NCI-H748 treated with DMSO at 0.1 percent for 48 hours (cell line): Measurements from ENCODE around the gene TRAFD1.

Experiments
- DNase-seq: peaks from one replicate; lab custom pipeline; 2025; lab: John Stamatoyannopoulos, UW

Gene TRAFD1

DNA sequence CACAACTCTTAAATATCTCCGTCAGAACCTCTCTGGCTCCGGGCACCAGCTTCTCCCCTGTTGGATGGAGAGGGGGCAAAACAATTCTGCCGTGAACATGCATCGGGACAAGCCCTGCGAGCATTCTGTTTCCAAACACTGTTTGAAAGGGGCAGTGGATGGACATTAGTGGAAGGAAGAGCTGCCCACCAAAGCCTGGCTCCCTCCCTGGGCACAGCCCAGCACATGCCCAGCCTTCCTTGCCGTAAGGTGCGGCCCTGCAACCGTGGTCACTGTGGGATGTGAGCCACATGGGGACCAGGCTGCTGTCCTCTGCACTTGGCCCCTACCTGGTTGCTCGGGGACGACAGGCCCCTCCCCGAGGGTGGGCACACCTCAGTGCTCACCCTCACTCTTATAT, 54.0 kb downstream of the TRAFD1 start:
- no peak for DNase-seq

DNA sequence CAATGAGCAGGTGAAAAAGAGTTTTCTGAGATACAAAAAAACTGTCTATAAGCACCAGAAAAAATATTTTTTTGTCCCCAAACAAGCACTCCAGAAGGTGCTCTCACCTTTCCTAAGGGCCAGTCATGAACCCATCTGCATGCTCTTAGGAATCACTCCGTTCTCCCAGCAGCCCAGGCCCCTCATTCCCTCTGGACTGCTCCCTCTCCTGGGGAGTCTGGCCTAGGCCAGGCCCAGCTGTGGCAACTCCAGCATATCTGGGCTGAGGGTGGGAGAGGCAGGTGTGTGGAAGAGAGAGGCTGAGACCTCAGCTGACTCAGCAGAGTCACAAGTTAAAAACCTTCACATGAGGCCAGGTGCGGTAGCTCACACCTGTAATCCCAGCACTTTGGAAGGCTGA, 54.6 kb downstream of the TRAFD1 start:
- DNase-seq: no peak

- DNase-seq: no peak
These were observed 55.1 kb downstream of the TRAFD1 start for GRCh38 chr12:112180422-112180821.

- DNase-seq: no peak
These were observed 57.1 kb downstream of the TRAFD1 start for GRCh38 chr12:112182499-112182898.

DNA sequence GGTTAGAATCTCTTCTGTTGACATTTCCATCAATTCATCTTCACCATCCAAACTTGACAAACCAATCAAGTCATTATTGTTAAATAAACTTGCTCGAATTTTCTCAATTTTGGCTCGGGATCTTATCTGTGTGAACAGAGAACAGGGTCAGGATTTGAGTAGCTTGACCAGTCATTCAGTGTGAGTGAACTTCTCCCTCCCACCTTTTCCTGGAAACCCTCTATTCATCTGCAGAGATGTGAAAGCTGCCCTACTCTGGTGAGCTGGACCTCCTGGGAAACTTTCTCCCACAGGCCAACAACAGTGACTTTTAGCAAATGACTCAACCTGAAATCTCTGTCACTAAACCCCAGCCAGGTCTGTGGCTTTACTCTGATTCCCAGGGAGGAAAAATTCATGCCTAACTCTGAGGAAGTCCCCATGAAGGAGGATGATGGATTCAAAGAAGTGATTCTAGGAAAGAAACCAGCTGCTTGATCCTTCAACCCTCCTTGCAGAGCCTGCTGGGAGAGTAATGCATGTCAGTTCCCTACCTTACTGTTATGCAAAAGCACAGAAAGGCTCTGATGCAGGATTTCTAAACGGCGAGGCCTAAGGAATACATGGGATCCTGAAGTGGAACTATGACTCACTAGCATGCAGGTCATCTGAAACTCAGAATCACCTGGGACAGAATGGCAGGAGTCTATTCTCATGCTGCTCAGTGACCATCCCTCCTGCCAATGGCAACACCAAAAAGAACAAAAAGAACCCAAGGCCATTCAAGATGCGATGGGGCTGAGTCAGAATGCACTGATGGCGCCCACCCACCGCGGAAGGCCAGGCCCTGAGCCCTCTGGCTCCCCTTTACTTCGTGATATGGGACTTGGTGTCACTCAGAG, 58.0 kb downstream of the TRAFD1 start:
- no peak for DNase-seq

DNA sequence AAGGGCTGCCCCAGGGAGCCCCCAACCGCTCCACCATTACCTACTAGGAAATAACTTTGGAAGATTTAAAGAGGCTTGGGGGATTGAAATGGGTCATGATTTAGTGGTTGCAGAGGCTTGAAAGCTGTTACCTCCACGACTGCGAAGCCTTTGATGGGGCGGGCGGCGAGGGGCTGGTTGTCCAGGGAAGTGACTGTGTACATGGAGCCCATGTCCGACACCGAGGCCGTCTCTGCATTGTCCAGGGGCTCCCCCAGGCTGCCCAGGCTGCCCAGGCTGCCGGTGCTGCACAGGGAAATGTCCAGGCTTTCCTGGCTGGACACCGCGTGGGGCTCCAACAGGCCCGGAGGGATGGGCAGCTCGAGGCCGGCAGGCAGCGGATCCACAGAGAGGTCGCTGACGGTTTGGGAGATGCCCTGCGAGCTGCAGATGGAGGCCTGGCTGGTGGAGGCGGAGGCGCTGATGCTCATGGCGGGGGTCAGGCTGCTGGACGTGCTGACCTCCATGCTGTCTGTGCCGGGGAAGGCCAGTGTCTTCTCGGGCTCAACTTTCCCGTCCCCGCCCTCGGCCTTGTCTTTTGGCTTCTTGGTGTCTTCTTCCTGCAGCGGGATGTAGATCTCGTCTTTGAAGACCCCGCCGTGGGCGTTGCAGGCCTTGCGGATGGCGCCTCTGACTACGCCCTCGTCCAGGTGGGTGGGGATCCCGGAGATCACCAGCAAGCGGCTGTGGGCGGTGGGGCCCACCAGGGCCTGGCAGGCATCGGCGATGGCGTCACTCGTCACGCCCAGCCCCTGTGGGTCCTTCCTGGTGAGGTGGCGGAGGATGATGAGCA, 58.9 kb downstream of the TRAFD1 start:
- no peak for DNase-seq

- no peak for DNase-seq
These were observed 59.9 kb downstream of the TRAFD1 start for GRCh38 chr12:112185093-112185923.

DNA sequence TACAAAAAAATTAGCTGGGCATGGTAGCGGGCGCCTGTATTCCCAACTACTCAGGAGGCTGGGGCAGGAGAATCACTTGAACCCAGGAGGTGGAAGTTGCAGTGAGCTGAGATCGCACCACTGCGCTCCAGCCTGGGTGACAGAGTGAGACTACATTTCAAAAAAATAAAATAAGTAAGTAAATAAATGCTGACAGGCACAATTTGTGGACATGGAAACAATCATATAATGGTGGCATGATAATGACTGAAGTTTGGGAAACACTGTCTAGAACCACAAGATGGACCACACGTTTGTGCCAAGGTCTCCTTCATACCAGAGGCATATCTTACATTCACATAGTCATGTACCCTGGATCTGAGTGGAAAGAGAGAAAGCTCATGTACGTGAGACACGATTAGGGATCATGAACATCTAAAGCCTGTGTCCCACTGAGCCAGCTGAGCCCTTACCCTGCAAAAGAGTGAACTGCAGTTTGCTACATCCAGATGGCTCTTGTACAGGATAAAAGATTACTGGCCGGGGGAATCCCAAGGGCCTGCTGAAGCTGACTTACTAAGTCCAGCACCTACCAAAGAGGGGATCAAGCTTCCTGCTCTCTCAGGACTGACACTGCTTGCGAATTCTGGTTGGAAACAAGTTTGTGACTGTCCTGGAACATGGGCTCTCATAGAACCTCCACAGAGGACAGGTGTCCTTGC, 62.9 kb downstream of the TRAFD1 start:
- DNase-seq: no peak

DNA sequence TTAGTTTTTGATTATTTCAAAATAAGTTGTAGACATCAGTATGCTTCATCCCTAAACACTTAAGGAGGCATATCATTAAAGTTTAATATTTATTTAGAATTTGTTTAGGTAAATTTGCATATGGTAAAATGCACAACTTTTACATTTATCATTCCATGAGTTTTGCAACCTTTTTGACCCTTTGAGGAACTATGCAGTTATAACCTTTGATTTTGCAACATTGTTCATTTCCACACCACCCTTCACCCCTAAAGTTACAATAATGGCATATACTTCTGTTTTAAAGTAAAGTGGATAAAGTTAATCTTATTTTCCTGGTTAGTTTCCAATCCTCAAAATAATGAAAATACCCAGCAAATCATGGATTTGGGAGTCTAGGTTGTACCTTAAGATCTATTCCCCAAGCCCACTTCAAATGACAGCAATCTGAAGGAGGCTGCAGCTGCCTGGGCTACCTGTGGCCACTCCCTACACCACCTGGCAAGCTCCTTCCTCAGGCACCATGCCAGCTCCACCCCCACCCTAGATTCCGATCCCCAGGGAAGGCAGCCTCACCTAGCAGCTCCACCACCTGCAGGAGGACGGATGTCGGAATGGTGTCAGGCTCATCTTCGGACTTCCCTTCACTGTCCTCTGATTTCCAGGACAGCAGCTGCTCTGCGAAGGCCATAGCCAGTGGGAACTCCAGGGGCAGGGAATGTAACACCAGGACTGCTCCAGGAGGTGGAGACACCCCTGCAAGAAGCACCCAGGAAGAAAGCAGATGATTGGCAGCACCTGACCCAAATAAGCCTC, 65.1 kb downstream of the TRAFD1 start:
- DNase-seq: no peak

DNA sequence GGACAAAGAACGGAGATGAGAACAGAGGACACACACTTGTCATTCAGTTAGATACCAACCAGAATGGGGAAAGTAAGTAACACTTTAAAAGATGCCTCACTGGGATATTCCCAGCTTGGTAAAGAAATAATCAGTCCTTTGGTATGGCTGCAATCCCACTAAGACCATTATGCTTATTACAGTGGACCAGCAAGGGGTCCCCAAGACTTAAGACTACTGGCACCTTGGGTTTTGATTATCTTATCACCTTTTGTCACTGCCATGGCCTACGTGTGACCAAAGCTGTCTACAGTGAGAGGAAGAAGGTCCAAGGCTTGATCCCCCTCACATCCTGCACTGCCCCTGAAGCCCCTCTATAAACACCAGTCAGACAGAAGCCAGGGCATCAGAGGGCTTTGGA, 65.8 kb downstream of the TRAFD1 start:
- DNase-seq: no peak

GRCh38 chr12:112191840-112192321, 66.5 kb downstream of the TRAFD1 start:
- no peak for DNase-seq

DNA sequence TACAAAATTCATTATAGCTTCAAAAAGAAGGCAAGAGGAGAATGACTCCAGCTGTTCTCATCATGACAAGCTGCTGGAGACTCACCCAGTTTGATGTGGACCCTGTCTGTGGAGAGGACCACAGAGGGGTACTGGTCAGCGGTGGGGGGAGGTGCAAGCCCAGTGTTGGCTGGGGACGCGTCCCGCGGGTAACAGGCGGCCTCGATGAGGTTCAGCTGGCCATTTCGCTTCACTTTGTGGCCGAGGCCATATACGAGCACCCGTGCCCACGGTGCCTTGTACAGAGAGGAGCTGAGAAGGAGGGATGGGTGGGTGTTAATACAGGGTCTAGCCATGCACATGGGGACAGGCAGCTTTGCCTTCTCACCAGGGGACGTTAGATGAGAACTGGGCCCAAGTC, 67.1 kb downstream of the TRAFD1 start:
- DNase-seq: no peak

DNA sequence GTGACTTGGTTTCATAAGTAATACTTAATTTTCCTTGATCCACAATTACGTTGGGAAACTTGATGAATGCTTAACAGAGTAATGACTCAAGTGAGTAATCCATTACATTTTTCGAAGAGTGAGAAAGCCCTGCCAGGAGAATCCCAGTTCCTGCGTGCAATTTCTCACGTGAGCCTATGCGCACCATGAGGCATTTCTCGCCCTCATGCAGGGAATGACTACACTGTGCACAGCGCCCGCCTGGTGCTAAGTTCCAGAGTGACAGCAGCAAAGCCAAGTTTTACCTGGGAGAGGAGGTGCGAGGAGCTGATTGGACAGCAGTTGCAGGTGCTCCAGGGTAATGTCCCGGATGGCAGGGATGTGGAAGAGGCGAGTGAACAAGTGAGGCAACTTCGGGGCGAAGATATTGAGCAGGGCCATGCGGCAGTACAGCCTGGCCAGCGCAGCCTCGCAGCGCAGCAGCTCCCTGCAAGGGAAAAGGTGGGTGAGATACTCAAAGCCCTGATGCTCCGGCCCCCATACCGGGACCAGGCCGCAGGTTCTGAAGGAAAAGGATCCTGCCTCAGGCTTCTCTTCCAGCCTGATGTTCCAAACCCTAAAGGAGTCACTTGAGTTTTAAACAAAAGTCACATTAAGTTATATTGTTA, 69.4 kb downstream of the TRAFD1 start:
- no peak for DNase-seq

DNA sequence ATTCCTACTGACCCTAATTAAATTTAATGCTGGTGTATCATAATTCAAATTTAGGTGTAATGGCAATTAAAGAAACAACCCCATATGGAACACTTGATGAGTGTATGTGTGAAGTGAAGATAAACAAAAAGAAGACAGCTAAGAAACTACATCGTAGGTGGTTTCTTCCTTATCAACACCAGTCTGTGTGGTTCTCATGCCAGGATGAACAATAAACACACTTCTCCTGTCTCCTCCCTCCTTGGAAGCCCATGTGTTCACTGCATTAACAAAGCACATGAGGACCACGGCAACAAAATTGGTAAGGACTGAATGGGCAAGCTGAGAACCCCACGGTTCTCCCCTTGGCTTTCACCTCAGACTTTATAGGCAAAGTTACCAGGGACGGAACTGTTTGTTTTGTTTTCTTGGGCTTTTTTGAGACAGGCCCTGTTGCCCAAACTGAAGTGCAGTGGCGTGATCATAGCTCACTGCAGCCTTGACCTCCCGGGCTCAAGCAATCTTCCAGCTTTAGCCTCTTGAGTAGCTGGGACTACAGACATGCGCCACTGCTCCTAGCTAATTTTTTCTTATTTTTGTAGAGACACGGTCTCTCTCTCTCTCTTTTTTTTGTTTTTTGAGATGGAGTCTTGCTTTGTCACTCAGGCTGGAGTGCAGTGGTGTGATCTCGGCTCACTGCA, 71.0 kb downstream of the TRAFD1 start:
- no peak for DNase-seq

GRCh38 chr12:112198120-112198733, 72.9 kb downstream of the TRAFD1 start:
- DNase-seq: peak; percentile 41

DNA sequence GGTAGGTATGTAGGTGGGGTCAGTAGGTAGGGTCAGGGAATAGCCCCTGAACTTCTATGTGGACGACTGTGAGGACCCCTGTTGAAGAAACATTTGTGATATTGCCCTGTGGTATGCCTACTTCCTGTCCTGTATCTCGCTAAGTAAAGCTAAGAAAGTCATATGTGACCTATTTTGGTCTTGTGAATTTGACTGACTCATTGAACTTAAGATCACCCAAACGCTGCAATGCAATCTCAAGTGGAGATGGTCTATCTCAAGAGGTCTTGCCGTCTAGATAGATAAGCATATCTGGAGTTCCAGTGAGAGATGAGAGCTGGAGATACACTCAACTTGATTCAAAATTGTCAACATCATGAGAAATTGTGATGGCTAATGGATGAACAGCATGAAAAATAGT, 73.8 kb downstream of the TRAFD1 start:
- DNase-seq: no peak
